ENCODE measurements around the gene TMEM138.

DNA sequence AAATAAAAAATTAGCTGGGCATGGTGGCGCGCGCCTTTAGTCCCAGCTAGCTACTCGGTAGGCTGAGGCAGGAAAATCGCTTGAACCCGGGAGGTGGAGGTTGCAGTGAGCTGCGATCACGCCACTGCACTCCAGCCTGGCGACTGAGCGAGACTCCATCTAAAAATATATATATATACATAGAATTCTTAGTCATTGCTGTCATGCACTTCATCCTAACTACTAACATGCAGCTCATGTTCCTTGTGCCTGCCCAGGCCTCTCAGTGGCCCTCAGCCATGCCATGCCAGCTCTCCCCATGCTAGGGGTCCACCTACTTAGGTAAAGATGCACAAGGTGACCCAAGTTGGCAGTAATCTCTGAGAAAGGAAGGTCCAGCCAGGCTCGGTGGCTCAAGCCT, 3.6 kb upstream of the TMEM138 start:
- TF ChIP-seq, protein P1, sequence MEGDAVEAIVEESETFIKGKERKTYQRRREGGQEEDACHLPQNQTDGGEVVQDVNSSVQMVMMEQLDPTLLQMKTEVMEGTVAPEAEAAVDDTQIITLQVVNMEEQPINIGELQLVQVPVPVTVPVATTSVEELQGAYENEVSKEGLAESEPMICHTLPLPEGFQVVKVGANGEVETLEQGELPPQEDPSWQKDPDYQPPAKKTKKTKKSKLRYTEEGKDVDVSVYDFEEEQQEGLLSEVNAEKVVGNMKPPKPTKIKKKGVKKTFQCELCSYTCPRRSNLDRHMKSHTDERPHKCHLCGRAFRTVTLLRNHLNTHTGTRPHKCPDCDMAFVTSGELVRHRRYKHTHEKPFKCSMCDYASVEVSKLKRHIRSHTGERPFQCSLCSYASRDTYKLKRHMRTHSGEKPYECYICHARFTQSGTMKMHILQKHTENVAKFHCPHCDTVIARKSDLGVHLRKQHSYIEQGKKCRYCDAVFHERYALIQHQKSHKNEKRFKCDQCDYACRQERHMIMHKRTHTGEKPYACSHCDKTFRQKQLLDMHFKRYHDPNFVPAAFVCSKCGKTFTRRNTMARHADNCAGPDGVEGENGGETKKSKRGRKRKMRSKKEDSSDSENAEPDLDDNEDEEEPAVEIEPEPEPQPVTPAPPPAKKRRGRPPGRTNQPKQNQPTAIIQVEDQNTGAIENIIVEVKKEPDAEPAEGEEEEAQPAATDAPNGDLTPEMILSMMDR (IDR thresholded peaks at IDR 0.05; ENCODE audit: low read length), result no peak
- TF ChIP-seq EZH2phosphoT487 (IDR thresholded peaks at IDR 0.05; ENCODE audit: low read length) (no peak), EZH2 (optimal IDR thresholded peaks at IDR 0.05; ENCODE audit: low read depth, low read length) (no peak)
